Measurements from ENCODE around the gene C1orf122.

C1orf122 gene

DNA sequence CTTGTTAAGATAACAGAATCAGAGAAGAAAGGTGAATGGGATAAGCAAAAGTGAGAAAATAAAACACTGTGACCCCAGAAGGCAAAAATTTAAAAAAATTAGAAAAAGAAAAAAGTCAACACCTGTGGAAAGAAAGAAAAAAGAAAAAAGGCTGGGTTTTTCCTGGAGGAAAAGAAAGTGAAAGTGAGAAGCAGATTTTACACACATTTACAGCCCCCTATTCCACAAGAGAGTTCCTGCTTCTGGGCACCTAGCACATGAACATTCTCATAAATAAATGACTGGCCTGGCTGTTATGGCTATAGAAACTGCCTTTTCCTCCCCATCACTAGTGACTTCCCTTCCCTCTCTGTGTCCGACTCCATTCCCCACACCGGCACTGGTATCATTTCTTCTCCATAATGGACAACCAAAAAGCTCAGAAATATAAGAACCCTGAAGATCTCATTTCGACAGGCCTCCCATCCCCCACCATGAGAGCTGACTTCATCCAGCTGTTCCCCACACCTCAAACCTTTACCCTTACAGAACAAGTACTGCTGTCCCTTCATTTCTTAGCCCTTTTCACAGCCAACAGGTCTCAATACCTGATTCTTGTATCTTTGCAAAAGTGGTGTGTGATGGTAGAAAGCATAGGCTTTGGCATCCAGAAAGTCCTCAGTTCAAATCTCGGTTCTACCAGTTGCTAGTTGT, 39.2 kb downstream of the C1orf122 start:
- no peak for DNase-seq

DNA sequence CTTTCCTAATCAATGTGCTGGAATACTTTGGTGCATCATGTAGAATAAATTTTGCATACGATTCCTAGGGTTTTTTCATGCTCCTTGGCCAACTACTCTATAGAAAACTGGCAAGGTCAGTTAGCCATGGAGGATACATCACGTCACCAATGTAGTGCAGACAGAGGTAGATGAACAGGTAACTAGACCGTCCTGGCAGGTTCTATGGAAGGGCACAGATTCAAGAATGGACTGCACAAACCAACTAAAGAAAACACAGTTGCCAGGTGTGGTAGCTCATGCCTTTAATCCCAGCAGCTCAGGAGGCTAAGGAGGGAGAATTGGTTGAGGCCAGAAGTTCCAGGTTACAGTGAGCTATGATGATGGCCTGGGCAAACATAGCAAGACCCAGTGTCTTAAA, 41.9 kb downstream of the C1orf122 start:
- no peak for DNase-seq

- DNase-seq = no peak
Observed at GRCh38 chr1:37850352-37850955, 42.9 kb downstream of the C1orf122 start.

GRCh38 chr1:37851262-37851661, 43.7 kb downstream of the C1orf122 start:
- no peak for DNase-seq

- no peak for DNase-seq
Observed at GRCh38 chr1:37851782-37852210, 44.2 kb downstream of the C1orf122 start.

DNA sequence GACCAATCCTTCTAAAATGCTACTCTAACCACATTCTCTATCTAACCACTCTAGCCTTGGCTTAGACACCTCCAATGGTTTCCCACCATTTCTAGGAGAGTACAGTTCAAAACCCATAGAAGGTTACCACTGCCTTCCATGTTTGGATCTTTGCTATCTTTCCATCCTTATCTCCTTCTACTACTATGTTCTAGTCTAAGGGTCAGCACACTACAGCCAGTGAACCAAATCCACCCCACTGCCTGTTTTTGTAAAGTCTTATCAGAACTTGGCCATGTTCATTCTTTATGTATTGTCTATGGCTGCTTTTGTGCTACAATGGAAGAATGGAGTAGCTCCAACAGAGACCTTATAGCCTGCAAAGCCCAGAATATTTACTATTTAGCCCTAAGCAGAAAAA, 45.6 kb downstream of the C1orf122 start:
- no peak for DNase-seq

- no peak for DNase-seq
Observed at GRCh38 chr1:37854406-37854805, 46.8 kb downstream of the C1orf122 start.
